ENCODE results near the gene NPM3.

NPM3 gene

DNA sequence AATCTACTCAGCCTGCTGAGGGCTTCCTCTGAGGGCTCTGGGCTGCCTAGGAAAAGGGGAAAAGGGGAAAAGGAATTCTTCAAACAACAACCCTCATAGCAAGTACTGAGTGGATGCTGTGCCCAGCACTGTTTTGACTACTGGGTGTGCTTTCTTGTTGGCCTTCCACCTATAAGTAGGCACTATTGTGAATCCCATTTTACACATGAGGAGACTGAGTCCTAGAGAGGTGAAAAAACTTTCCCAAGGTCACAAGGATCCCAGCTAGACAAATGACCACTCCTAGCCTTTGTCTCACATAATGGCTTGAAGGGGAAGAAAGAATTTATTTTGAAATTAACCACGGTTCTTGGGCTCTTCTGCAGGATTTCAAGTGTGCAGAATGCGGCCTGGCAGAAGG is 24.4 kb downstream of the NPM3 start:
- Histone ChIP-seq H3K27ac (replicated peaks) (no peak overlapping the region), H3K4me3 (replicated peaks; ENCODE audit: insufficient read depth, low read length) (no peak overlapping the region), H3K27me3 (ENCODE audit: insufficient read depth, poor library complexity, severe bottlenecking) (peaks cover 2% of the 10 kb centered on the region)
- TF ChIP-seq, protein P1, sequence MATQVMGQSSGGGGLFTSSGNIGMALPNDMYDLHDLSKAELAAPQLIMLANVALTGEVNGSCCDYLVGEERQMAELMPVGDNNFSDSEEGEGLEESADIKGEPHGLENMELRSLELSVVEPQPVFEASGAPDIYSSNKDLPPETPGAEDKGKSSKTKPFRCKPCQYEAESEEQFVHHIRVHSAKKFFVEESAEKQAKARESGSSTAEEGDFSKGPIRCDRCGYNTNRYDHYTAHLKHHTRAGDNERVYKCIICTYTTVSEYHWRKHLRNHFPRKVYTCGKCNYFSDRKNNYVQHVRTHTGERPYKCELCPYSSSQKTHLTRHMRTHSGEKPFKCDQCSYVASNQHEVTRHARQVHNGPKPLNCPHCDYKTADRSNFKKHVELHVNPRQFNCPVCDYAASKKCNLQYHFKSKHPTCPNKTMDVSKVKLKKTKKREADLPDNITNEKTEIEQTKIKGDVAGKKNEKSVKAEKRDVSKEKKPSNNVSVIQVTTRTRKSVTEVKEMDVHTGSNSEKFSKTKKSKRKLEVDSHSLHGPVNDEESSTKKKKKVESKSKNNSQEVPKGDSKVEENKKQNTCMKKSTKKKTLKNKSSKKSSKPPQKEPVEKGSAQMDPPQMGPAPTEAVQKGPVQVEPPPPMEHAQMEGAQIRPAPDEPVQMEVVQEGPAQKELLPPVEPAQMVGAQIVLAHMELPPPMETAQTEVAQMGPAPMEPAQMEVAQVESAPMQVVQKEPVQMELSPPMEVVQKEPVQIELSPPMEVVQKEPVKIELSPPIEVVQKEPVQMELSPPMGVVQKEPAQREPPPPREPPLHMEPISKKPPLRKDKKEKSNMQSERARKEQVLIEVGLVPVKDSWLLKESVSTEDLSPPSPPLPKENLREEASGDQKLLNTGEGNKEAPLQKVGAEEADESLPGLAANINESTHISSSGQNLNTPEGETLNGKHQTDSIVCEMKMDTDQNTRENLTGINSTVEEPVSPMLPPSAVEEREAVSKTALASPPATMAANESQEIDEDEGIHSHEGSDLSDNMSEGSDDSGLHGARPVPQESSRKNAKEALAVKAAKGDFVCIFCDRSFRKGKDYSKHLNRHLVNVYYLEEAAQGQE (IDR thresholded peaks at IDR 0.05; ENCODE audit: insufficient replicate concordance, low read depth): no peak
- TF ChIP-seq SPI1 (IDR thresholded peaks at IDR 0.05; ENCODE audit: borderline replicate concordance, low read depth) (no peak), POLR2AphosphoS5 (IDR thresholded peaks at IDR 0.05; ENCODE audit: low read depth) (no peak), GABPA (IDR thresholded peaks at IDR 0.05; ENCODE audit: low read depth) (no peak)
- no peak for DNase-seq (ENCODE audit: low read depth in 1 of 2, low spot score in 1 of 2)

DNA sequence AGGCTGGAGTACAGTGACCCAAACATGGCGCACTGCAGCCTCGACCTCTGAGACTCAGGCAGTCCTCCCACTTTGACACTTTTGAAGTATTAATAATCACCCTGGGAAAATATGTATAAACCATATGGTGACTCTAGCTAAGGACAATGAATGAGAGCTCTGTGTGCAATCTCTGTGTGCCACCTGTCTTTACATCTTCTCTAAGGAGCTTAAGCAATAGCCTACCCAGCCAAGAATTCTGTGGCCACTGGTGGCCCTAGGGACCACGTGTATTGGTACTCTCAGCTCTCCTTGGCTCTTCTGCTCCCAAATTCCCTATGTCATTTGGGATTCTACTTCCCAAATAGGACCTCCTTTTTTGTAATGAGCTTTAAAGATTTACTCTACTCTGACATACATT is 31.0 kb downstream of the NPM3 start:
- Histone ChIP-seq H3K4me3 (replicated peaks; ENCODE audit: insufficient read depth, low read length) (no peak overlapping the region), H3K27ac (replicated peaks) (no peak overlapping the region), H3K27me3 (ENCODE audit: insufficient read depth, poor library complexity, severe bottlenecking) (peaks cover 2% of the 10 kb centered on the region)
- TF ChIP-seq SPI1 (IDR thresholded peaks at IDR 0.05; ENCODE audit: borderline replicate concordance, low read depth) (no peak), GABPA (IDR thresholded peaks at IDR 0.05; ENCODE audit: low read depth) (no peak), POLR2AphosphoS5 (IDR thresholded peaks at IDR 0.05; ENCODE audit: low read depth) (no peak)
- TF ChIP-seq, protein P2, sequence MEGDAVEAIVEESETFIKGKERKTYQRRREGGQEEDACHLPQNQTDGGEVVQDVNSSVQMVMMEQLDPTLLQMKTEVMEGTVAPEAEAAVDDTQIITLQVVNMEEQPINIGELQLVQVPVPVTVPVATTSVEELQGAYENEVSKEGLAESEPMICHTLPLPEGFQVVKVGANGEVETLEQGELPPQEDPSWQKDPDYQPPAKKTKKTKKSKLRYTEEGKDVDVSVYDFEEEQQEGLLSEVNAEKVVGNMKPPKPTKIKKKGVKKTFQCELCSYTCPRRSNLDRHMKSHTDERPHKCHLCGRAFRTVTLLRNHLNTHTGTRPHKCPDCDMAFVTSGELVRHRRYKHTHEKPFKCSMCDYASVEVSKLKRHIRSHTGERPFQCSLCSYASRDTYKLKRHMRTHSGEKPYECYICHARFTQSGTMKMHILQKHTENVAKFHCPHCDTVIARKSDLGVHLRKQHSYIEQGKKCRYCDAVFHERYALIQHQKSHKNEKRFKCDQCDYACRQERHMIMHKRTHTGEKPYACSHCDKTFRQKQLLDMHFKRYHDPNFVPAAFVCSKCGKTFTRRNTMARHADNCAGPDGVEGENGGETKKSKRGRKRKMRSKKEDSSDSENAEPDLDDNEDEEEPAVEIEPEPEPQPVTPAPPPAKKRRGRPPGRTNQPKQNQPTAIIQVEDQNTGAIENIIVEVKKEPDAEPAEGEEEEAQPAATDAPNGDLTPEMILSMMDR (IDR thresholded peaks at IDR 0.05; ENCODE audit: insufficient read depth, low read length): no peak
- TF ChIP-seq, protein P1 (IDR thresholded peaks at IDR 0.05; ENCODE audit: insufficient replicate concordance, low read depth): no peak
- DNase-seq (ENCODE audit: low read depth in 1 of 2, low spot score in 1 of 2): no peak

DNA sequence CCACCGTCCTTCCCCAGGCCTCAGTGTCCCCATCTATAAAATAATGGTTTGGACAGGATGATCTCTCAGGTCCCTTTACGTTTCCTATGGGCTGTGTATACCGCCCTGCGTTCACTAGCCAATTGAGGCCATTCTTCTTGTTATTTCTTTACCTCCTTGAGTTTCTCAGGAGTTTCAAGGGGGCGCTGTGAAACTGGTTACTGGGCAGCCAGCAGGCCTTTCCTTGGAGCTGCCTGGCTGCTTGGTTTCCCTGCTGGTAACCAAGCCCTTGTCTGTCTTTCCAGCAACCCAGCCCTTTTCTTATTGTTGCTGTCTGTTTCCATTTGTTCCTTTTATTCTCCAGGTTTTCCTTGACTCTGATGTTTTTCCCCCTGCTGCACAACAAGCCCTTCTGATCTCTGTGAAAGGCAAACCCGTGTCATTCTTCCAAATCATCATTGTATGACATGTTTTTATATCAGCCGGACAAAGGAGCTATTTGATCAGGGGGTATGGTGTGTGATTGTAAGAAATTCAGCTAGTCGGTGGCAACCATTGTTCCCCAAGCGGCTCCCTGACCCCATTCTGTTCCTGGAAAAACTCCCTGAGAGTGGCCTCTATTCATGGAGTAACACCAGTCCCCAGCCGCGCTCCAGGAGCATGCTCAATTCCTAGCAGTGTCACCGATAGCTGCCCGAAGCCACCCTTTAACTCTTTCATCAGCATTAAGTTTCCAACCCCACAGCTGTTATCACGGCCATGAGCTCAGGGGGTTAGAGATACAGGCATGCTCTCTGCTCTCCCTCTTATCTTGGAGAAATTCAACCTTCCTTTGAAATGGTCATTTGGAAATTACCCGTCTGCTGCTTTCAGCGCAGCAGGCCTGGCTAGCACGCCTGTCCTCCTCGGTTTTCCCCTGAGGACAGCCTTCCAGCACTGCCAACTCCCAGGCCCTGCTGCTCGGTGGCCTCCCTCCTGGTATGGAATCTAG is 33.9 kb downstream of the NPM3 start:
- peaks cover 2% of the 10 kb centered on the region for H3K27me3 ChIP-seq (ENCODE audit: insufficient read depth, poor library complexity, severe bottlenecking)
- no peak overlapping the region for H3K4me3 ChIP-seq (replicated peaks; ENCODE audit: insufficient read depth, low read length)
- no peak overlapping the region for H3K27ac ChIP-seq (replicated peaks)
- DNase-seq (ENCODE audit: low read depth in 1 of 2, low spot score in 1 of 2): no peak
- TF ChIP-seq GABPA (IDR thresholded peaks at IDR 0.05; ENCODE audit: low read depth): no peak

DNA sequence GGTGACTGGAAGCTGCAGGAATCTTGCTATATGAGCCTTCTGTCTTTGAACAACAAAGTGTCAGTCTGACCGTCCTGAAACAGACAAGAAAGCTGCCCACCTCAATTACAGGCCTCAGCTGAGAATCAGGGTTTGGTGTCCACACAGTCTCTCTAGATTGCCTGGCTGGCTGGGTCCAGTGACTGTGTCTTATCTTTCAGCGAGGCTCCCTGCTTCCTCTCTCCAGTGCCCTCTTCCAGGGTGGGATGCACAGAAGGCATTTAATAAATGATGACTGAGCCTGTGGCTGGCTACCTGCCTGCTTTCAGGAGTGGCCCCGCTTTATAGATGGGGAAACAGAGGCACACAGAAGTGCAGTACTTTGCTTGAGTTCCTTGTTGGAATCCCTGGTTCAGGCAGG is 34.8 kb downstream of the NPM3 start:
- no peak overlapping the region for H3K27ac ChIP-seq (replicated peaks)
- TF ChIP-seq, protein P1 (IDR thresholded peaks at IDR 0.05; ENCODE audit: insufficient replicate concordance, low read depth): no peak
- TF ChIP-seq, protein P2 (IDR thresholded peaks at IDR 0.05; ENCODE audit: insufficient read depth, low read length): no peak
- no peak for TF ChIP-seq GABPA (IDR thresholded peaks at IDR 0.05; ENCODE audit: low read depth)
- no peak for TF ChIP-seq POLR2AphosphoS5 (IDR thresholded peaks at IDR 0.05; ENCODE audit: low read depth)
- TF ChIP-seq SPI1 (IDR thresholded peaks at IDR 0.05; ENCODE audit: borderline replicate concordance, low read depth): no peak
- no peak for DNase-seq (ENCODE audit: low read depth in 1 of 2, low spot score in 1 of 2)
- no peaks in the 10 kb centered on the region for H3K27me3 ChIP-seq (ENCODE audit: insufficient read depth, poor library complexity, severe bottlenecking)
- no peak overlapping the region for H3K4me3 ChIP-seq (replicated peaks; ENCODE audit: insufficient read depth, low read length)
